ENCODE measurements around the gene GNAL. TPM values are rescaled to one million over a fixed set of nuclear protein-coding genes. Genes with fewer than 3 reads are reported as not detected.

The GNAL gene
- total and polyA plus RNA-seq, 8 donors, result under 0.01 to 6.7 (median 1.8) TPM

- no peaks in the 10 kb centered on the region for H3K9me3 ChIP-seq
- intact Hi-C loops (cut with DNase I; ENCODE audit: low total_unique reads), result no loop called here
- 74 to 87% (median 85%) methylated on average over 8 of the region's 8 CpGs for WGBS, 5 donors
Observed at GRCh38 chr18:11657554-11657953, 31.5 kb upstream of the GNAL start.

GRCh38 chr18:11658019-11658418 lies 31.0 kb upstream of the GNAL start:
- H3K36me3 ChIP-seq, result no peaks in the 10 kb centered on the region
- 82 to 89% (median 87%) methylated on average over 5 of the region's 5 CpGs for WGBS, 5 donors
- peaks cover 0 to 59% (median 21%) of the 10 kb centered on the region in 3 donors for H3K27me3 ChIP-seq
- no peak for DNase-seq
- H3K9me3 ChIP-seq, result no peaks in the 10 kb centered on the region
- no peak overlapping the region for H3K4me3 ChIP-seq
- peaks cover 0 to 9% (median 4%) of the 10 kb centered on the region in 4 donors for H3K4me1 ChIP-seq
- intact Hi-C loops (cut with DNase I; ENCODE audit: low total_unique reads), result no loop called here
- no peak for TF ChIP-seq POLR2AphosphoS5 (IDR thresholded peaks at IDR 0.05)
- no peak for TF ChIP-seq EP300 (IDR thresholded peaks at IDR 0.05)
- no peak for TF ChIP-seq POLR2A (IDR thresholded peaks at IDR 0.05)
- no peak for TF ChIP-seq CTCF (IDR thresholded peaks at IDR 0.05)
- H3K27ac ChIP-seq, result no peak overlapping the region

More at GRCh38 chr18:11657554-11657953, 31.5 kb upstream of the GNAL start:
- peaks cover 0 to 9% (median 4%) of the 10 kb centered on the region in 4 donors for H3K4me1 ChIP-seq
- no peaks in the 10 kb centered on the region for H3K36me3 ChIP-seq
- H3K27ac ChIP-seq, result no peak overlapping the region
- DNase-seq, result no peak
- H3K27me3 ChIP-seq, result peaks cover 0 to 56% (median 17%) of the 10 kb centered on the region in 3 donors
- TF ChIP-seq POLR2AphosphoS5 (IDR thresholded peaks at IDR 0.05), result no peak
- TF ChIP-seq POLR2A (IDR thresholded peaks at IDR 0.05), result no peak
- no peak for TF ChIP-seq CTCF (IDR thresholded peaks at IDR 0.05)
- no peak for TF ChIP-seq EP300 (IDR thresholded peaks at IDR 0.05)
- no peak overlapping the region for H3K4me3 ChIP-seq

- intact Hi-C loops (cut with DNase I; ENCODE audit: low total_unique reads), result no loop called here
- Histone ChIP-seq H3K4me1 (peaks cover 0 to 9% (median 4%) of the 10 kb centered on the region in 4 donors), H3K27me3 (peaks cover 0 to 55% (median 14%) of the 10 kb centered on the region in 3 donors), H3K9me3 (no peaks in the 10 kb centered on the region), H3K4me3 (no peak overlapping the region), H3K36me3 (no peaks in the 10 kb centered on the region), H3K27ac (no peak overlapping the region)
- 72 to 85% (median 79%) methylated on average over 6 of the region's 6 CpGs for WGBS, 5 donors
- TF ChIP-seq POLR2AphosphoS5 (IDR thresholded peaks at IDR 0.05) (no peak), EP300 (IDR thresholded peaks at IDR 0.05) (no peak), POLR2A (IDR thresholded peaks at IDR 0.05) (no peak), CTCF (IDR thresholded peaks at IDR 0.05) (no peak)
- no peak for DNase-seq
Observed at GRCh38 chr18:11658989-11659388, 30.1 kb upstream of the GNAL start.

- Histone ChIP-seq H3K4me3 (no peak overlapping the region), H3K9me3 (no peaks in the 10 kb centered on the region), H3K27ac (no peak overlapping the region), H3K36me3 (no peaks in the 10 kb centered on the region), H3K27me3 (peaks cover 0 to 54% (median 14%) of the 10 kb centered on the region in 3 donors), H3K4me1 (peaks cover 0 to 2% (median under 1%) of the 10 kb centered on the region in 4 donors)
- no peak for TF ChIP-seq POLR2AphosphoS5 (IDR thresholded peaks at IDR 0.05)
- no peak for TF ChIP-seq CTCF (IDR thresholded peaks at IDR 0.05)
- no peak for TF ChIP-seq POLR2A (IDR thresholded peaks at IDR 0.05)
- no peak for TF ChIP-seq EP300 (IDR thresholded peaks at IDR 0.05)
- no peak for DNase-seq
- 81 to 84% (median 83%) methylated on average over 7 of the region's 7 CpGs for WGBS, 5 donors
- intact Hi-C loops (cut with DNase I; ENCODE audit: low total_unique reads), result no loop called here
Observed at GRCh38 chr18:11660691-11661090, 28.4 kb upstream of the GNAL start.
